C4-2B (cell line): Measurements from ENCODE around the gene DOCK10.

Experiments used
- ZFX ChIP-seq: fragments of 450-650 bp; IDR thresholded peaks from 2 replicates; pipeline ENCODE4 v1.6.1; 2017
- TF ChIP-seq, protein P1 (sequence below): fragments of 450-650 bp; conservative IDR thresholded peaks from 2 replicates; pipeline ENCODE4 v1.5.1; 2017; ENCODE audit warnings: mild to moderate bottlenecking

- TF ChIP-seq, protein P1, sequence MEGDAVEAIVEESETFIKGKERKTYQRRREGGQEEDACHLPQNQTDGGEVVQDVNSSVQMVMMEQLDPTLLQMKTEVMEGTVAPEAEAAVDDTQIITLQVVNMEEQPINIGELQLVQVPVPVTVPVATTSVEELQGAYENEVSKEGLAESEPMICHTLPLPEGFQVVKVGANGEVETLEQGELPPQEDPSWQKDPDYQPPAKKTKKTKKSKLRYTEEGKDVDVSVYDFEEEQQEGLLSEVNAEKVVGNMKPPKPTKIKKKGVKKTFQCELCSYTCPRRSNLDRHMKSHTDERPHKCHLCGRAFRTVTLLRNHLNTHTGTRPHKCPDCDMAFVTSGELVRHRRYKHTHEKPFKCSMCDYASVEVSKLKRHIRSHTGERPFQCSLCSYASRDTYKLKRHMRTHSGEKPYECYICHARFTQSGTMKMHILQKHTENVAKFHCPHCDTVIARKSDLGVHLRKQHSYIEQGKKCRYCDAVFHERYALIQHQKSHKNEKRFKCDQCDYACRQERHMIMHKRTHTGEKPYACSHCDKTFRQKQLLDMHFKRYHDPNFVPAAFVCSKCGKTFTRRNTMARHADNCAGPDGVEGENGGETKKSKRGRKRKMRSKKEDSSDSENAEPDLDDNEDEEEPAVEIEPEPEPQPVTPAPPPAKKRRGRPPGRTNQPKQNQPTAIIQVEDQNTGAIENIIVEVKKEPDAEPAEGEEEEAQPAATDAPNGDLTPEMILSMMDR: no peak
- TF ChIP-seq ZFX: no peak
Measured at GRCh38 chr2:225031599-225031998, 10.7 kb downstream of the DOCK10 start.
